ENCODE data around the gene LRRC8A. TPM values are rescaled to one million over a fixed set of nuclear protein-coding genes. Genes with fewer than 3 reads are reported as not detected.
"Not testable (repeated sequence)": the region's sequence is repeated elsewhere in the genome, so short reads cannot be mapped to it uniquely, and the experiment has no call there.

Gene LRRC8A
- 67.2 and 76.0 TPM in 2 replicates for total RNA-seq (2014; rRNA removed; shearing (Covaris generic))

DNA sequence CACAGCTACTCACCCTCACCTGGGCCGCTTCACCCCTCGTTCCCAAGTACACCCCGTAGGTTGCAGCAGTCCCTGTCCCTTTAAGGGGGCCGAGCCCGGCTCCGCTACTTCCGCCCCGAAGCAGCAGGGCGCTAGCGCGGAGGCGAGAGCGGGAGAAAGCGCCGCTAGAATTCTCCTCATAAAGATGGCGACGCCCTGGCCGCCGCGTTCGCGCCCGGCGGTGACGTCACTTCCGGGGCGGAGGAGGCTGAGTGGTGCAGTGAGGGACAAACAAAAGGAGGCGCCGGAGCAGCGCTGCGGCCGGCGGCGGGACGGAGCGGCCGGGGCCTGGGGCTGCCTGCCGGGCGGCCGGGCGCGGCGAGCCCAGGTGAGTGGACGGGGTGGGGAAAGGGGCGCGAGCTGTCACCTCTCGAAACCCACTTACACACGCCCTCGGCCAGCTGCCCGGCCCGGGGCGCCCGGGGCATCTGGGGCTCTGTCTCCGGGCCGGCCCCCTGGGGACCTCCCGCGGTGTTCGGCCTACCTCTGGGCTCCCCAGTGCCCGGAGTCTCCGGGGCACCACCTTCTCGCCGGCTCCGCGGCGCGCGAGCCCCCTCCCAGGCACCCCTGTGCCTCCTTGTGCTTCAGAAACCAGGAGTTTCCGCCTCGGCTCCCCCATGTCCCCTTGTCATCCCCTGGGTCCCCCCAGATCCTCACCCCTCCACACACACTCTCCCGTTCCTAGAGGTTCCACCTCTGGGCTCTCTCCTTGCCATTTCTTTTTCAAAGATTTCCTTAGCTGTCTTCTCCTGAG, at the start of gene LRRC8A, which contains the start of gene KYAT1:
TSS of gene LRRC8A (plus strand) at position 250 of the 793 bp plus-strand sequence. CDS start 25,032 bp downstream, outside the sequence.
TSS of gene KYAT1 (minus strand) at position 67 of the 793 bp plus-strand sequence. CDS start 36,545 bp downstream, outside the sequence.
- peak; percentile 98 for DNase-seq

DNA sequence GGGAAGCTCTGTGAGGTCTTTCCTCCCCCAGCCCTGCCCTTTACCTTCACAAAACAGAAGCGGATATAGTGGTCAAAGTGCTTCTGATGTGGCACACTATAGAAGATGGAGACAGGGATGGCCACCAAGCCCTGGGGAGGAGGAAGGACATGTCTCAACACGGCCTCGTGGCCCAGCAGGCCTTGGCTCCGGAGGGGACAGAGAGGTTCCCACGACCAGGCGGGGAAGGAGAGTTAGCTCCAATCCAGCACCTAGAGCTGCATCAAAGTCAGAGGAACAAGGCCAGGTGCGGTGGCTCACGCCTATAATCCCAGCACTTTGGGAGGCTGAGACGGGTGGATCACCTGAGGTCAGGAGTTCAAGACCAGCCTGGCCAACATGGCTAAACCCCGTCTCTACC, 48.2 kb upstream of the LRRC8A start:
- no peaks in the 10 kb centered on the region for H3K27me3 ChIP-seq (ENCODE audit: control insufficient read depth, insufficient read depth, low read length)
- DNase-seq: no peak
- H3K4me3 ChIP-seq (ENCODE audit: insufficient read depth, low read depth, low read length): no peak overlapping the region
- peaks cover 3% of the 10 kb centered on the region for H3K36me3 ChIP-seq (replicated peaks; ENCODE audit: control insufficient read depth, insufficient read depth, low read length)

More for the DNA sequence above, at the start of gene LRRC8A, which contains the start of gene KYAT1:
- H3K36me3 ChIP-seq (replicated peaks; ENCODE audit: control insufficient read depth, insufficient read depth, low read length): peaks cover 6% of the 10 kb centered on the region
- peak within 1 kb of the TSS; percentile 94 for H3K4me3 ChIP-seq (ENCODE audit: insufficient read depth, low read depth, low read length)
- H3K27me3 ChIP-seq (ENCODE audit: control insufficient read depth, insufficient read depth, low read length): no peaks in the 10 kb centered on the region

DNA sequence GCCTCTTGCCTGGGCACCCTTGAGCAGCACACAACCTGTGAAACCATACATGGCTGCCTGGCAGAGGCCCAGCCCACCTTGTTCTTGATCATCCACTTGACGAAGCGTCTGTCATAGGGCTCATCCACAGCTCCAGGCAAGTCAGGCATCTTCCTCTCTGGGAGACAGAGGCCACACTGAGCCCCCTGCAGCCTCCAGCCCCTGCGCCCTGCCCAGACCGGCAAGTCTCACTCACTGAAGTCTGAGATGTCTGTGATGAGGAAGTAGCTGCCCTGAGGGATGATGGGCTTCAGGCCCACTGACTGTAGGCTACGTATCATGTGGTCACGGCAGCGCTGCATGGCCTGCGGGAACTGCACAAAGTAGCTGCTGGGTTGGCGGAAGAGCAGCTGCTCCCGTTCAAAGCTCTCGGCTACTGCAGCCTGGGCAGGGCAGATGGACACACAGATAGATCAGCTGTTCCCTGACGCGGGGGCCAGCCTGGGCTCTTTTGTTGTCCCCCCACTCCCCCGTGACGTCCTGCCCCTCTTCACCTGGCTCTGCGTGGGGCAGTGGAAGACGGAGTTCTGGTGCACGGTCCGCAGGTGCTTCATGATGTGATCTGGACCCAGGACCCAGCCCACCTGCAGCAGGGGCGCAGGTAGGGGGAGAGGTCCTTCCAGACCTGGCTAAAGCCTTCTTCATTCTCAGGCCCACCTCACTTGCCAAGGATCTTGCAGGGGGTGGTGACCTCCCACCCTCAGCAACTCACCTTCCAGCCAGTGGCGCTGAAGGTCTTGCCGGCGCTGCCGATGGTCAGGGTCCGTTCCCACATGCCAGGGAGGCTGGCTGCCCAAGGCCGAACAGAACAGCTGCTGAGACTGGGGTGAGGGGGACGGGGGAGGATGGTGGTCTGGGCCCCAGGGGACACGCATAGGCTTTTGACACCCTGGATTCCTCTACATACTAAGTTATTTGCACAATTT, 46.4 kb upstream of the LRRC8A start:
- Histone ChIP-seq H3K27me3 (ENCODE audit: control insufficient read depth, insufficient read depth, low read length) (no peaks in the 10 kb centered on the region), H3K4me3 (ENCODE audit: insufficient read depth, low read depth, low read length) (no peak overlapping the region), H3K36me3 (replicated peaks; ENCODE audit: control insufficient read depth, insufficient read depth, low read length) (peaks cover 3% of the 10 kb centered on the region)
- DNase-seq: peak; percentile 35

DNA sequence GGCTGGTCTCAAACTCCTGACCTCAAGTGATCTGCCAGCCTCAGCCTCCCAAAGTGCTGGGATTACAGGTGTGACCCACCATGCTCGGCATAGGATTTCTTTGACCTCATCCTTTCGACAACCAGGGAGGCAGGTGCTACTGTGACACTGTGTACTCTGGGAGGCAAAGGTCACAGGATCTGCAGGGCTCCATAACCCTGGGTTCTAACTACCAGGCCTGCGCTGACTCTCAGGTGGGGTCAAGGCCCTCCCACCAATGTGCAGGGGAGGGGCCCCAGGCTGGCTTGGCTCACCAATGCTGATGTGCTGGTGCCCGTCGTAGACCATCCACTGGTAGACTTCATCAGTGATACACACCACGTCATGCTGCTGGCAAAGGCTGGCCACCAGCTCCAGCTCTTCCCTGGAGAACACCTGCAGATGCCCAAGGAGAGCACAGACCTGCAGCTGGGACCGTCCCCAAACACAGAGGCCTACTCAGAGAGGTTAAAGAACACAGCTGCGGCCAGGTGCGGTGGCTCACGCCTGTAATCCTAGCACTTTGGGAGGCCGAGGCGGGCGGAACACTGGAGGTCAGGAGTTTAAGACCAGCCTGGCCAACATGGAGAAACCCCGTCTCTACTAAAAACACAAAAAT, 45.3 kb upstream of the LRRC8A start:
- Histone ChIP-seq H3K36me3 (replicated peaks; ENCODE audit: control insufficient read depth, insufficient read depth, low read length) (peaks cover 3% of the 10 kb centered on the region), H3K27me3 (ENCODE audit: control insufficient read depth, insufficient read depth, low read length) (no peaks in the 10 kb centered on the region), H3K4me3 (ENCODE audit: insufficient read depth, low read depth, low read length) (no peak overlapping the region)
- no peak for DNase-seq

DNA sequence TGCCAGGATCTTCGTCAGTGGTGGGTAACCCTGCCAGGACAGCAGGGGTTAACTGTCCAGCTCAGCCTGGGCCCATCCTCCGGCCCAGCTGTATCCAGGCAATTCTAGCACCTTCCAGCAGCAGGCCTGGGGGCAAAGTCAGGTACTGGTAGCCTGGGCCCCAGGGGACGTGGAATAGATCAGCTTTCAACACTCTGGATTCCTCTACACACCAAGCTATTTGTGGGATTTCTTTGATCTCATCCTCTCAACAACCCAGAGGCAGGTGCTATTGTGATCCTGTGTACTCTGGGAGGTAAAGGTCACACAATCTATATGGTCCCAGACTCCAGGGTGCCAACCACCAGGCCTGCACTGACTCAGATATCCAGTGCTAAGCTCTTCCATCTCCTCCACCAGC, 43.6 kb upstream of the LRRC8A start:
- Histone ChIP-seq H3K36me3 (replicated peaks; ENCODE audit: control insufficient read depth, insufficient read depth, low read length) (peaks cover 3% of the 10 kb centered on the region), H3K27me3 (ENCODE audit: control insufficient read depth, insufficient read depth, low read length) (no peaks in the 10 kb centered on the region), H3K4me3 (ENCODE audit: insufficient read depth, low read depth, low read length) (no peak overlapping the region)
- no peak for DNase-seq

DNA sequence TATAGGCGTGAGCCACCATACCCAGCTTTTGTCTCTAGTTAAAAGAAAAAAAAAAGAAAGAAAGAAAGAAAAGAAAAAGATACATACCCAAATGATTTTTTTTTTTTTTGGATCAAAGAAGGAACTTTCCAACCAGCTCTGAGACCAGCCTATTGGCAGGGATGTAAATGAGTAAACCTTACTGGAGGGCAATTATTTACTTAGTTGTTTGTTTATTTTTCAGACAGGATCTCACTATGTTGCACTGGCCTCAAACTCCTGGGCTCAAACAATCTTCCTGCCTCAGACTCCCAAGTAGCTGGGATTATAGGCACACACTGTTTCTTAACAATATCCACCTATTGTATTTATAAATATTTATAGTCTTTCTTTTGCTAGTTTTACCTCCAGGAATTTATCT, 41.4 kb upstream of the LRRC8A start:
- no peak for DNase-seq
- Histone ChIP-seq H3K36me3 (replicated peaks; ENCODE audit: control insufficient read depth, insufficient read depth, low read length) (no peaks in the 10 kb centered on the region; the same call in 1 of the 2 replicates), H3K27me3 (ENCODE audit: control insufficient read depth, insufficient read depth, low read length) (no peaks in the 10 kb centered on the region), H3K4me3 (ENCODE audit: insufficient read depth, low read depth, low read length) (no peak overlapping the region)

DNA sequence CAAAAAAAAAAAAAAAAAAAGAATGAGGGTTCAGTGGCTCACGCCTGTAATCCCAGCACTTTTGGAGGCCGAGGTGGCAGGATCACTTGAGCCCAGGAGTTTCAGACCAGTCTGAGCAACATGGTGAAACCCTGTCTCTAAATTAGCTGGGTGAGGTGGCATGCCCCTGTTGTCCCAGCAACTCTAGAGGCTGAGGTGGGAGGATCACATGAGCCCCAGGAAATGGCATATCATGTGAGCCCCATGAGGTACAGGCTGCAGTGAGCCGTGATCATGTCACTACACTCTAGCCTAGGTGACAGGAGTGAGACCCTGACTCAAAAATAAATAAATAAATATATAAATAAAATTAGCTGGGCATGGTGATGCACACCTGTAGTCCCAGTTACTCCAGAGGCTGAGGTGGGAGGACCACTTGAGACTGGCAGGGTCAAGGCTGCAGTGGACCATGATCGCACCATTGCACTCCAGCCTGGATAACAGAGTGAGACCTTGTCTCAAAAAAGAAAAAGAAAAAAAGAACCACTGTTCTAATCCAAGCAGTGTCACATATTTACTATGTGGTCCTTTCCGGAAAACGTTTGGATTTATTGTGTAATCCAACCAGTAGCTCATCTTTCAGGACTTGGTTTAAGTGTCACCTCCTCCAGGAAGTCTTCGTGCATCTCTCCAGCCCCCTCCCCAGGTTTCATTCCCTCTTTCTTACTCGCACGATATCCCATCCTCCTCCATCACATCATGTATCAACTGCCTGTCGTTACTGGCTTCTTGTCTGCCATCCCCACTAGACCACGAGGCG, 40.0 kb upstream of the LRRC8A start:
- Histone ChIP-seq H3K4me3 (ENCODE audit: insufficient read depth, low read depth, low read length) (no peak overlapping the region), H3K27me3 (ENCODE audit: control insufficient read depth, insufficient read depth, low read length) (no peaks in the 10 kb centered on the region), H3K36me3 (replicated peaks; ENCODE audit: control insufficient read depth, insufficient read depth, low read length) (no peaks in the 10 kb centered on the region; the same call in 1 of the 2 replicates)
- no peak for DNase-seq

DNA sequence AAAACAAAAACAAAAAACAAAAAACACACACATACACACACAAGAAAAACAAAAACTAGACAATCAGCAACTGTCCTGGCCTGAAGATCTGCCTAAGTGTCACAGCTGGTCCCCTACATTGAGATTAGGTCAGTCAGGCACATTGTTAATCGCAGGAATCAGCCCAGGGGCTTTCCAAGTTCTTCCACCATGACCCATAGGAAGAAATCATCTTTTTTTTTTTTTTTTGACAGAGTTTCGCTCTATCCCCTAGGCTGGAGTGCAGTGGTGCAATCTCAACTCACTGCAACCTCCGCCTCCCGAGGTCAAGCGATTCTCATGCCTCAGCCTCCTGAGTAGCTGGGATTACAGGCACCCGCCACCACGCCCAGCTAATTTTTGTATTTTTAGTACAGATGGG, 38.8 kb upstream of the LRRC8A start:
- H3K27me3 ChIP-seq (ENCODE audit: control insufficient read depth, insufficient read depth, low read length); H3K36me3 ChIP-seq (replicated peaks; ENCODE audit: control insufficient read depth, insufficient read depth, low read length); H3K4me3 ChIP-seq (ENCODE audit: insufficient read depth, low read depth, low read length); DNase-seq: not testable (repeated sequence)

DNA sequence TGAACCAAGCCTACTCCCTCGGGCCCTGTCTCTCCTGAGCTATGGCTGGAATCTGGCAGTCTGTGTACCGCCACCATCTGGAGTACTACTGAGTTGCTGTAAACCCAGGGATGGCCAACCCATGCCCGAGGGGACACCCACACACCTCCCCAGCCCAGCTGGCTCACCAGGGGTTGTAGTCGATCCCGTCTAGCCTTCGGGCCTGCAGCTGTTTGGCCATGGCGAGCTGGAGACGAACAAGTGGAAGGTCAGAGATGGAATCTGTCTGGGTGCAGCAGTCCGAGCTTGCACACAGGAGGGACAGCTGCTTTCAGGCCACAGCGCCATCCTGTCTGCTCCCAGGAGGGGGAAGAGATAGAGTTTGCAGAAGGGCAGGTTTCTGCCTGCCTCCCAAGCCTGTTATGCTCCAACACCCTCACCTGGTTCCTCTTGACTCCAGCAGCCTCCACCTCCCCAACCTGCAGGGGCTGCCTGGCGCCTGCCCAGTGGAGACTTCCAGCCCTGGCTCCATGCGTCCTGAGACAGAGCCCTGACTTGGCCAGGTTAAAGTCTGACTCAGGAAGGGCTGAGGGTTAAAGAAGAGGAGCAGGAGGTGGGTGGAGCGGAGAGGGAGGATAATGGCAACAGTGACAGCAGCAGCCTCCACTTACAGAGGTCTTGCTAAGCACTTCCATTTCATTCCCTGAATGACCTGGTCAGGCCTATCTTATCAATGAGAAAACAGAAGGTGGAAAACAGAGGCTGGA, 36.6 kb upstream of the LRRC8A start:
- peak; percentile 78 for DNase-seq
- Histone ChIP-seq H3K27me3 (ENCODE audit: control insufficient read depth, insufficient read depth, low read length) (no peaks in the 10 kb centered on the region), H3K36me3 (replicated peaks; ENCODE audit: control insufficient read depth, insufficient read depth, low read length) (no peaks in the 10 kb centered on the region; the same call in 1 of the 2 replicates), H3K4me3 (ENCODE audit: insufficient read depth, low read depth, low read length) (no peak overlapping the region)

DNA sequence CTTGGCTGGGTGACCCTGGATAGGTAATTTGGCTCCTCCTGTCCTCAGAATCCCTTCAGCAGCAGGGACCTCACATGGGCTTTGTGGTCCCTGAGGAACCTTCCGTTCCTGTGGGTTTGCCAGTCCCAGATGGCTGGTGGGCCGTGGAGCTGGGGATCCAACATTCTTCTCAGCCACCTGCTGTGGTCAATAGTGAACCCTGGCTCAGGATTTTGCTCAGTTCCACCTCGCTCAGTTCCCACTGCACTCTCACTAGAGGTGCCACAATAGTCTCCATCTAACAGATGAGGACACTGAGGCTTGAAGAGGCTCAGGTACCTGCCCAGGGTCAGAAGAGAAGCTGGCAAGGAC, 35.3 kb upstream of the LRRC8A start:
- no peaks in the 10 kb centered on the region; the same call in 1 of the 2 replicates for H3K36me3 ChIP-seq (replicated peaks; ENCODE audit: control insufficient read depth, insufficient read depth, low read length)
- H3K27me3 ChIP-seq (ENCODE audit: control insufficient read depth, insufficient read depth, low read length): no peaks in the 10 kb centered on the region
- no peak for DNase-seq
- no peak overlapping the region for H3K4me3 ChIP-seq (ENCODE audit: insufficient read depth, low read depth, low read length)

DNA sequence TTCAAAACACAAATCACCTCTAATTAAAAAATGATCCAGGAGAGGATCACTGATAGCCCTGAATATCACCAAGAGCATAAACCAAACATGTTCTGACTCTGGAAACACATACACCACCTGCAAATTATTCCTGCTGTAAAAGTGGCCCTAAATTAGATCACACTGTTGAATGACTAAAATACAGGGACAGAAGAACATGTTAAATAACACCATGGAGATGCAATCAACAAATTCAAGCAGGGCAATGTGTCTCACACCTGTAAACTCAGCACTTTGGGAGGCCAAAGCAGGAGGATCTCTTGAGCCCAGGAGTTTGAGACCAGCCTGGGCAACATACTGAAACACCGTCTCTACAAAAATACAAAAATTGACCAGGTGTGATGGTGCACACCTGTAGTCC, 34.1 kb upstream of the LRRC8A start:
- H3K4me3 ChIP-seq (ENCODE audit: insufficient read depth, low read depth, low read length): no peak overlapping the region
- no peaks in the 10 kb centered on the region for H3K27me3 ChIP-seq (ENCODE audit: control insufficient read depth, insufficient read depth, low read length)
- H3K36me3 ChIP-seq (replicated peaks; ENCODE audit: control insufficient read depth, insufficient read depth, low read length): no peaks in the 10 kb centered on the region
- DNase-seq: no peak

DNA sequence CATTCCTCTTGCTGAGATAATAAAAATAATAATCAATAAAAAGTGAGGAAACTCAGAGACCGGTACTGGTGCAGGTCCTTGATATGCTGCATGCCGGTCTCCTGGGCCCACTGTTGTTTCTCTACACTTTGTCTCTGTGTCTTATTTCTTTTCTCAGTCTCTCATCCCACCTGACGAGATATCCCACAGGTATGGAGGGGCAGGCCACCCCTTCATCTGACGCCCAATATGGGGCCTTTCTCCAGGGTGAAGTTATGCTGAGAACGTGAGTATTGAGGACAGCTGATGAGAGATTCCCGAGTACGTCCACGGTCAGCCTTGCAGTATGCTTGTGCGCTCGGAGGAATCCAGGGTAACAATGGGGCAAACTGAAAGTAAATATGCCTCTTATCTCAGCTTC, 30.9 kb upstream of the LRRC8A start:
- not testable (repeated sequence) for H3K36me3 ChIP-seq (replicated peaks; ENCODE audit: control insufficient read depth, insufficient read depth, low read length); H3K27me3 ChIP-seq (ENCODE audit: control insufficient read depth, insufficient read depth, low read length); H3K4me3 ChIP-seq (ENCODE audit: insufficient read depth, low read depth, low read length); DNase-seq

Measured in H7 (cell line).